HTERT RPE-1 (cell line): ENCODE results near the gene TPH2.

Experiments used
- in situ Hi-C: fragments of 300-500 bp; cut with MboI; formaldehyde crosslinking; loops from 4 replicates; pipeline ENCODE4 v1.14.3; 2020; ENCODE audit warnings: low sequenced_read_pairs

TPH2 gene

GRCh38 chr12:71938728-71939385, at the start of gene TPH2:
TPH2 (plus strand) TSS chr12:71938845; CDS start chr12:71938987, 142 bp downstream.
- in situ Hi-C loops: no loop called here

DNA sequence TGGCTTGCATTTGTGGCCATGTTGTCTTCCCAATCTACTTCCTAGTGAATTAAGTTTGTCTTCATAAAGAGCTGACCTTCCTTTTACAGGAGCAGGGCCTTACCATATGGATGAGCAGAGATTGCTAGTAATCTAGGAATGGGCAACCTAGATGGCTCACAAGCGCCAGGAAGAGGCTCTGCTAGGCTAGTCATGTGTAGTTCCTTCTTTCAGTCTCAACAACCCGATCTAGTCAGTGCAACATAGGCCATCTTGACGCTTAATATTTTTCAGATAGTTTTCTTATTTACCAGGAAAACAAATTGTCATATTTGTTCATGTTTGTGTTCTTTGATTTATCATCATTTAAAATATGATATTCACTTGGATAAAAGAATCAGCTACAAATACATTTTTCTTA, 48.2 kb upstream of the TPH2 start:
- in situ Hi-C loops: no loop called here

DNA sequence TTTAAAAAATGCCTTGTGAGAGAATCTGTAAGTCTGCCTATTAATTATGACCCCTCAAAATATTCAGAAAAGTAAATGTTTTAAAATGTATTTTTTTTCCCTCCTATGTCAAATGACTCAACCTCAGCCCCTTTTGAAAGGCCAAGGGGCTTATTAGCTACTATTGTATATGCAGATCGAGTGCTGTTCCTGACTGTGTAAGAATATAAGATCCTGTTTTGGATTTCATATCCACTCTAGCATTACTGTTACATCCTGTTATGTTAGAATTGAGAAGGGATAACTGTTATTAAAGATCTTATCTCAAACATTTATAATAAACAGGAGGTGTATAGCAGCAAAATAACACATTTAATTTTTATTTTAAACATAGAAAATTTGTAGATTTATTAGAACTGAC, 46.6 kb upstream of the TPH2 start:
- in situ Hi-C loops: no loop called here

DNA sequence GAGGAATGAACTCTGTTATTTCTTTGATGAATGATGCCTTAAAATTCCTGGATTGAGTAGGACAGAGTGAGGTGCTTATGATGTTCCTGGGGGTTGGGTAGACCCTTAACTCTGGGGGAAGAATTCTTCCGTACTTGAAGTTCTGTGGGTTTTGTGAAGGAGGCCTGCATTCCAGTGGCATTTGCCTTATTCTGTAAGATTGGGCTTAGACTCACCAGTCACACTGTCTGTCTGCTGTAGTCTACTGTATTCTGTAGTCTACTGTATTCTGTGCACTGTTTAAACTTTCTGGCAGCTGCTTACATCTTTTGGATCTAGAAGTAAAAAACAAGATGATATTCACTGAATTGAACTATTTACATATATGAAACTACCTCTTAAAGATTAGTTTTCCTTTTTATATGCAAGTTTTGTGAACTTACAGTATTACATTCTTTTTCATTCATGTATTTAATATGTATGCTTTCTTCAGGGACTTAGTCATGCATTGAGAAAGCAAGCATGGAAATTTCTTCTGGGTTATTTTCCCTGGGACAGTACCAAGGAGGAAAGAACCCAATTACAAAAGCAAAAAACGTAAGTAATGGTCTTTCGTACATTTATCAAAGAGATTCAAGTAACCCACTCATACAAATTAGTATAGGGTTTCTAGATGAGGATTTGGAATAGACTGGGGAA, 42.3 kb upstream of the TPH2 start:
- in situ Hi-C loops: no loop called here

- in situ Hi-C loops: no loop called here
Measured at GRCh38 chr12:71900091-71900490, 38.6 kb upstream of the TPH2 start.

DNA sequence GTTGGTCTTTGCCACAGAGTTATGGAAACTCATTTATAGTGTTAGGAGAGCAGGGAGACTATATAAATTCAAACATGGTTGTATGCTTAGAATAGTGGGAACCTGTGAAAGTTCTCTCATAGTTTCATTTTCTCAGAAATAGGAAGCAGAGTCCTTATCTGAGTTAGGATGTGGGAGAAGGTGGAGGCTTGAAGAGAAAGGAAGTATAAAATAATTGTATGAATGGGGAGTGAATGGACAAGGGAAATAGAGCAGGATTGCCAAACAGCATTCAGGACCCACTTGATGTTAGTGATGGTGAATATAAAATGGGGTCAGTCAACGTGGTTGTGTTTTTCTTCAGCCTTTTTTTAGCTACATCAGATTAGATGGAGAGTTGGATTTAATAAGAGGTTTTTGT, 34.0 kb upstream of the TPH2 start:
- in situ Hi-C loops: no loop called here

- in situ Hi-C loops: no loop called here
Measured at GRCh38 chr12:71935594-71935993, 3.1 kb upstream of the TPH2 start.

GRCh38 chr12:71940068-71940467, 1.4 kb downstream of the TPH2 start:
- in situ Hi-C loops: no loop called here

GRCh38 chr12:71941174-71941573, 2.5 kb downstream of the TPH2 start:
- in situ Hi-C loops: no loop called here

- in situ Hi-C loops: no loop called here
Measured at GRCh38 chr12:71942259-71942658, 3.6 kb downstream of the TPH2 start.

DNA sequence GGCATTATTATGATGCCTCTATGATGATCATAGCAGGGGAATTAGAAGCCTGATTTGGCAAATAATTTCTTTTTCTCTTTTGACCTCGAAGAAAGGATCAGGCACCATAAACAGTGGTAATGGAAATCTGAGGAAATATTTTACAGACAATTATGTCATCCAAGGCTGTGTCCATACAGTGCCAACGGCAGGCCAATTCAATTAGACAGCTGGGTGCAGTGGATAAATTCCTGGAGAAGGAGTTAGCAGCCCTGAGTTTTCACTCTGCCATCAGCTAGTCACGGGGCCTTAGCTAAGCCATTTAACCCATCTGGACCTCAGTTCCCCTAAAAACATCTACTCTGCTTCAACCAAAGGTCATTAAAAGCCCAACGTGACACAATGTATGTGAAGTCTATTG, 4.1 kb downstream of the TPH2 start:
- in situ Hi-C loops: no loop called here

GRCh38 chr12:71945121-71945520, 6.5 kb downstream of the TPH2 start:
- in situ Hi-C loops: no loop called here

GRCh38 chr12:71945883-71946282, 7.2 kb downstream of the TPH2 start:
- in situ Hi-C loops: no loop called here

DNA sequence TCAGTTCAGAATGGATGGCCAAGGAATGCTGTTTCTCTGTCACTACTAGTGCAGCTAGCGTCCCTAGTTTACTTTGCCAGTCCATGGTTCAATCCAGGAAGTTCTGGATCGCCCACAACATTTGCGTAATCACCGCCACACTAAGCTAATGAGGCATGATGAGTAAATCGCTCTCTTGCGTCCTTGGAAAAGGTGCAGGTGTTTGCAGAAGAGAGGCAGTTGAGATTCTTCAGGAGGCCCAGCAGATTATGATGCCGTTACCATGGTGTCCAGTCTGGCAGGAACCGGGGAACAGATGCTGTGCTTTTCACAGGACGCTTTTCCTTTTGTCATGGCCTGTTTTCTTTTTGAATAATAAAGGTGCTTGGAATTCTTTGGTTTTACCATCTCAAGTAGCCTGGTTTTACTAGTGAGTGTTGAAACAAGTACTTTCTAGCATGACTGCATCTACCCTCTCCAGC, 9.0 kb downstream of the TPH2 start:
- in situ Hi-C loops: no loop called here

- in situ Hi-C loops: no loop called here
Measured at GRCh38 chr12:71948390-71948789, 9.7 kb downstream of the TPH2 start.

DNA sequence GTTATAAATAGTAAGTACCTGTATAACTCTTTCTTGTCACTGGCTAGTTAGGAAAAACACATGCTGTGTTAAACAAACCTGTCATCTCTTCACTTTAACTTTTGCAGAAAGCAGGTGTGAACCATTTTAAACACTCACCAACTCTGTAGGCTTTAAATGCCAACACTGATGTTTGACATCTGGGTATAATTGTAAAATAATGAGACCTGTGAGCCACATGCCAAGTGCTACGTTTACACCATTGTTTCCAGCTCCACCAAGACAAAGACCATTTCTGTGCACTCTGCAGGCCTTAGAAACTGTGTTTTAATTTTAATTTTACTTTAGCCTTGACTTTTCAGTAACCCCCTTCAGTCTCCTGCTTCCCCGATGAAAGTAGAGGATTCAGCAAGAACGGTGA, 11.0 kb downstream of the TPH2 start:
- in situ Hi-C loops: no loop called here

GRCh38 chr12:71950404-71950803, 11.8 kb downstream of the TPH2 start:
- in situ Hi-C loops: no loop called here

- in situ Hi-C loops: no loop called here
Measured at GRCh38 chr12:71950819-71951218, 12.2 kb downstream of the TPH2 start.

DNA sequence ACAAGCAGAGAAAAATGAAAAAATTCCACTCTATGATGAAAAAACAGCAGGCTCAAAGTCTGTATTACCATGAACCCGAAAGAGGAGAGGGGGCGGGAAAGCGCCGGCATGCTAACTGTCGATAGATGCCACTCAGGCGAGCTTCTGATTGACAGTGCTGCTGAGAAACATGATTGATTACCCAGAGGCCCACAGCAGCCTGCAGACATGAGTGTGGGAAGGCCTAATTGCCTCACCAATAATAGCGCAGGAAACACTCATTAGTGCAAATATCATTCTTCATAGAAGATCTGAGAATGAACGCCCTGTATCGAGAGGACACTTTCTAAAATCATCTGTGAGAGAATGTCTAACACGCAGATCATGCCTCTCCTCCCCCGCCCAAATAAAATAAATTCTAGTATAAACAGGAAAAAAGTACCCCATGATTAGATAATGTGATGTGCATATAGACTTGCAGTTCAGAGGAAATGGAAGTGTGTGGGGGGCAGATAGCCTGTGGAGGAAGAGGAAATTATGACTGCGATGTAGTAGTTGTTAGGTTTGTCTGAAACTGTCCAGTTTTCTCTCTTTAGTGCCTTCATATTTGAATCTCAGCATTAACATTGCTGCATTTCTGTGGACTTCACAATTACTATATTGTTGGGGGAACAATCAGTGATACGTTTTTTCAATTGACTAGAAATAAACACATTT, 15.6 kb downstream of the TPH2 start:
- in situ Hi-C loops: no loop called here

DNA sequence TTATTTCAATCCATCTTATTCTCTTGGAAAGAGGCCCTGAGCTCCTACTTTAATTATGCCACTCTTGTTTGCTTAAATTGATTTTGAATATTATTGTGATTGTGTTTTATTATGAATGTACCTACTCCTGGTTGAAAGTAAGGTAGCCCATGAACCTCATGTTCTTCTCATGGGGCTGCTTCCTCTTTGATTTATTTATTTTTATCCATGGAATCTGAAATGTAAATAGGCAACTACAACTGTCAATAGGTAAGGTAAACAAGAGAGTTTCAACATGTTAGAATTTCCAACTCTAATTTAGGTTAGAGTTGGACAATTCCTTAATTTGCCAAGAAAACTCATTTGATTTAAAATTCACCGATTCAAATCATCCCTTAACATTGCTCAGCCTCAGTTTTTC, 16.2 kb downstream of the TPH2 start:
- in situ Hi-C loops: no loop called here

DNA sequence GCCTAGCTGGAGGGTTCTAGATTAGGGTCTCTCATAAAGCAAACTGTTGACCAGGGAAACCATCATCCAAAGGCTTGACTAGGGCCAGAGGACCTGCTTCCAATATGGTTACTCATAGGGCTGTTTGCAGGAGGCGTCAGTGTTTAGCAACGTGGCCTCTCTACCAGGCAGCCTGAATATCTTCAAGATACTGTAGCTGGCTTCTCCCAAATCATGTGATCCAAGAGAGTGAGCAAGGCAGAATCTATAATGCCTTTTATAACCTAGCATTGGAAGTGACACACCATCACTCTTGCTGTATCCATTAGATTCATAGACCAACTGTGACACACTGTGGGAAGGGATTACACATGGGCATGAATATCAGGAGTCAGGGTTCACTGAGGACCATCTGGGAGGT, 17.3 kb downstream of the TPH2 start:
- in situ Hi-C loops: no loop called here

DNA sequence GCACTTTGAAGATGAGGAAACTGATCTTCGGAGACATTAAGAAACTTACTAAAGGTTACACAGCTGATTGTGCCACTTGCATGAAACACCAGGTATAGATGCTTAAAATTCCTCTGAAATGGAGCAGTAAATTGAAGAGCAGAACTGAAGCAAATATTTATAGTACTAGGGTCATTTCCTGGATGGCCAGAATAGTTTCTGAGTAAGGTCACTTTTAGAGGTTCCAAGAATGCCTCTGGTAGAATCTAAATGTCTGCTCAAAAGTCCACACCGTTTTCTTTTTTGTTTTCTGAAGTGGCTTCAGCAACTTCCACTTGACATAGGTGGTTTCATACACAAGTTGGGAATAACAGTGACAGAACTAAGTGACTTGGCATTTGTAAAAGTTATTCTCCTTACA, 19.4 kb downstream of the TPH2 start:
- in situ Hi-C loops: no loop called here
